Measurements from ENCODE around the gene PSMD10. TPM values are rescaled to one million over a fixed set of nuclear protein-coding genes. Genes with fewer than 3 reads are reported as not detected.

The PSMD10 gene
- total RNA-seq, 1 donor from 2014 or later, result 84.7 TPM

DNA sequence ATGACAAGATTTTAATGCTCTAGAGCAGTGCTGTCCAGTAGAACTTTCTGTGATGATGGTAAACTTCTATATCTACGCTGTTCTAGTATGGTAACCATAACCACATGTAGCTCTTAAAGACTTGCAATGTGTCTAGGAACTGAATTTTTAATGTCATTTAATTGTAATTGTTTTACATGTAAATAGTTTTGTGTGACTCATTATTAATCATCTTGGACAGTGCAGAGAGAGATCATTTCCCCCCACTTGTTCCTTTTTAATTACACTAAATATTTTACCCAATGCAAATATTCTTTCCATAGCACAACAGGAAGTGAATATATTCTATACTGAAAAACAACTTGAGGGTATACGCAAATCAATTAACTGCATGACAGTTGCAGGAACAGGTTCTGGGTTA is 6.0 kb upstream of the PSMD10 start:
- no peaks in the 10 kb centered on the region for H3K9me3 Mint-ChIP-seq (ENCODE audit: low read depth)
- no peak overlapping the region for H3K27ac Mint-ChIP-seq
- no peak overlapping the region for H3K4me3 Mint-ChIP-seq (ENCODE audit: low read depth)
- H3K27me3 Mint-ChIP-seq, result no peaks in the 10 kb centered on the region
- TF ChIP-seq, protein P1, sequence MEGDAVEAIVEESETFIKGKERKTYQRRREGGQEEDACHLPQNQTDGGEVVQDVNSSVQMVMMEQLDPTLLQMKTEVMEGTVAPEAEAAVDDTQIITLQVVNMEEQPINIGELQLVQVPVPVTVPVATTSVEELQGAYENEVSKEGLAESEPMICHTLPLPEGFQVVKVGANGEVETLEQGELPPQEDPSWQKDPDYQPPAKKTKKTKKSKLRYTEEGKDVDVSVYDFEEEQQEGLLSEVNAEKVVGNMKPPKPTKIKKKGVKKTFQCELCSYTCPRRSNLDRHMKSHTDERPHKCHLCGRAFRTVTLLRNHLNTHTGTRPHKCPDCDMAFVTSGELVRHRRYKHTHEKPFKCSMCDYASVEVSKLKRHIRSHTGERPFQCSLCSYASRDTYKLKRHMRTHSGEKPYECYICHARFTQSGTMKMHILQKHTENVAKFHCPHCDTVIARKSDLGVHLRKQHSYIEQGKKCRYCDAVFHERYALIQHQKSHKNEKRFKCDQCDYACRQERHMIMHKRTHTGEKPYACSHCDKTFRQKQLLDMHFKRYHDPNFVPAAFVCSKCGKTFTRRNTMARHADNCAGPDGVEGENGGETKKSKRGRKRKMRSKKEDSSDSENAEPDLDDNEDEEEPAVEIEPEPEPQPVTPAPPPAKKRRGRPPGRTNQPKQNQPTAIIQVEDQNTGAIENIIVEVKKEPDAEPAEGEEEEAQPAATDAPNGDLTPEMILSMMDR (IDR thresholded peaks at IDR 0.05; ENCODE audit: unreplicated experiment), result no peak
- H3K4me1 Mint-ChIP-seq (ENCODE audit: low read depth), result peaks cover 3% of the 10 kb centered on the region
- no peaks in the 10 kb centered on the region for H3K36me3 Mint-ChIP-seq (ENCODE audit: insufficient read depth)
- no peak for DNase-seq (ENCODE audit: low spot score, unreplicated experiment)

DNA sequence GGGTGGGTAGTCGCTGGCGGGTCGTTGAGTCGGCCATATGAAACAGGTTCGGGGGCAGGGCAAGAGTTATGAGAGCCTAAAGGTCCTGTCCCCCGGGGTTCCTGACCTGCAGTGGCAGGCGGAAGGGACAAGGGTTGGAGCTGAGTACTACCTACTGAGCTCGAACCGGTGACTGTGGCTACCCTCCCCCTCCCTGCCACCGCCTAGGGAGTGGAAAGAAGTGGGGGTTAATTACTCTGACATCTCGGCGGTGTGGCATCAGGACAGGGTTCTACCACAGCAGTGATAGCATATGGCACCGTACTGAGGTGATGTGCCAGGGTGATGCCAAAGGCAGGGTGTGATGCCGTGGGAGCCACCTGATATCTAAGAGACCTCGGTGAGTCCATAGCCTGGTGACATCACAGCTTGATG is 543 bp upstream of the PSMD10 start:
- H3K4me1 Mint-ChIP-seq (ENCODE audit: low read depth), result peaks cover 10% of the 10 kb centered on the region
- DNase-seq (ENCODE audit: low spot score, unreplicated experiment), result no peak
- H3K36me3 Mint-ChIP-seq (ENCODE audit: insufficient read depth), result no peaks in the 10 kb centered on the region
- TF ChIP-seq, protein P1 (IDR thresholded peaks at IDR 0.05; ENCODE audit: unreplicated experiment), result no peak
- no peaks in the 10 kb centered on the region for H3K9me3 Mint-ChIP-seq (ENCODE audit: low read depth)
- H3K4me3 Mint-ChIP-seq (ENCODE audit: low read depth), result no peak overlapping the region
- H3K27me3 Mint-ChIP-seq, result no peaks in the 10 kb centered on the region
- H3K27ac Mint-ChIP-seq, result no peak overlapping the region

DNA sequence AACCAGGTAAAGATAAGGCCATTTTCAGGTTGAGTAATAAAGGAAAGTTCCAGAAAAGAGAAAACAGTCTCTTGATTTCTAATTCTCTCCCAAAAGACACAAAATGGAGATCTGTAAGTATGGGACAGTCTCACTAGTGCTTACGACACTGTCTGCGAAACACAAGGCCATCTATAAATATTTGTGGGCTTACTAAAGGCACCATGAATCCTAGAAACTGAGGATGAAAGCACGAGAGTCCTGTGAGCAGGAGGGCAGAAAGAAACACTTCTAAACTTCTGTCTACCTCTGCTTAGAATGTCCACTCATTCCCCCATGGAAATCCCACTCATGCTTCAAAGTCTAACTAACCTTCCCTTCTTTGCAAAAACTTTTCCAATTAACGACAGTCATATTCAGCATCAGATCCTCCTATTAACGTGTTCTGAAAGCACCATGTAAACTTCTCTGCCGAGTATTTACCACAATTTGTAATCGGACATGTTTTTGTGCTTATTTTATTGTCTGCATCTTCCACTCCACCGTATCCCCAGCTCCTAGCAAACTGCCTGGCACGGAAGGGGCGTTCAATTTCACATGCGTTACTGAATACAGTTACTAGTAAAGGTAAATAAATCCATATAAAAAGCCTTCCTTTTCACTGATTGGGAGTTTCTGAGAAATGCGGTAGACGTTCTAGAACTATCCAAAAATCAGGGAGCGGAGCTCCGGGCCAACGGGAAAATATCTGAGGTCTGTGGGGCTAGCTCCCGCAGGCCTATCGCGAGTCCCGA is 665 bp downstream of the PSMD10 start:
- Mint-ChIP-seq H3K4me3 (ENCODE audit: low read depth) (no peak overlapping the region), H3K27ac (no peak overlapping the region), H3K36me3 (ENCODE audit: insufficient read depth) (peaks cover 4% of the 10 kb centered on the region), H3K9me3 (ENCODE audit: low read depth) (no peaks in the 10 kb centered on the region), H3K4me1 (ENCODE audit: low read depth) (peaks cover 10% of the 10 kb centered on the region), H3K27me3 (no peaks in the 10 kb centered on the region)
- TF ChIP-seq, protein P1 (IDR thresholded peaks at IDR 0.05; ENCODE audit: unreplicated experiment), result no peak
- DNase-seq (ENCODE audit: low spot score, unreplicated experiment), result no peak

DNA sequence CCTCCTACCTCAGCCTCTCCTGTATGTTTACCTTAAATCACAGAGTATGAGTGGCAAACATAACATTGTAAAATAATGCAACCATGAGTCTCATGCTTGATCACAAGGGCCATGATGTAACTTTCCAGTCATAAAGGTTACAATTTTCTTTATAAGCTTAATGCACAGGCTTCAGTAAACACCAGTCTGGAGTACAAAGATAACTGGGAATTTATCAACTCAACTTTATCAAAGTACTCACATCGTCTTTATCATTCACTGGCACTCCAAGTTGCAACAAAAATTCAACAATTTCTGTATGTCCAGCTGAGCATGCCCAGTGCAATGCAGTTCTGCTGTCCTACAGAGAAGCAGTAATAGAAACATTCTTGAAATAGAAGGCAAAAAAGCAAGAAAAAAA is 2.8 kb downstream of the PSMD10 start:
- Mint-ChIP-seq H3K36me3 (ENCODE audit: insufficient read depth) (peaks cover 12% of the 10 kb centered on the region), H3K4me1 (ENCODE audit: low read depth) (peaks cover 10% of the 10 kb centered on the region), H3K27me3 (no peaks in the 10 kb centered on the region), H3K27ac (peak overlapping the region; percentile 7), H3K9me3 (ENCODE audit: low read depth) (no peaks in the 10 kb centered on the region), H3K4me3 (ENCODE audit: low read depth) (no peak overlapping the region)
- no peak for DNase-seq (ENCODE audit: low spot score, unreplicated experiment)
- TF ChIP-seq, protein P1 (IDR thresholded peaks at IDR 0.05; ENCODE audit: unreplicated experiment), result no peak

DNA sequence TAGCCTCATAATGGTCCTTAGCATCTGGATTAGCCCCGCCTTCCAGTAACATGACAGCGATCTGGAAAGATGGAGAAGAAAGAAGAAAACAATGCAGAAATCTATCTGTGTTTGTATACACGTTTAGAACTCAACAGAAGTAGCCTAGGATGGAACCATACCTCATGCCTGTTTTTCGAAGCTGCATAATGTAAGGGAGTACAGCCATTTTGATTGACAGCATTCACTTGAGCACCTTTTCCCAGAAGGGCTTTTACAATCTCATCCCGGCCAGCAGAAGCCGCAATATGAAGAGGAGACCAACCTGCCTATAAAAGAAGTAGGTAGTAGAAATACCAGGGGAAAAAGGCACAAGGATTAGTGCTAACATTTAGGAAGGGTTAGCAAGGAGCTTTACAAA is 3.5 kb downstream of the PSMD10 start:
- Mint-ChIP-seq H3K4me3 (ENCODE audit: low read depth) (no peak overlapping the region), H3K27me3 (no peaks in the 10 kb centered on the region), H3K9me3 (ENCODE audit: low read depth) (no peaks in the 10 kb centered on the region), H3K27ac (no peak overlapping the region), H3K4me1 (ENCODE audit: low read depth) (peaks cover 10% of the 10 kb centered on the region), H3K36me3 (ENCODE audit: insufficient read depth) (peaks cover 12% of the 10 kb centered on the region)
- TF ChIP-seq, protein P1 (IDR thresholded peaks at IDR 0.05; ENCODE audit: unreplicated experiment), result no peak
- no peak for DNase-seq (ENCODE audit: low spot score, unreplicated experiment)

Data from progenitor cell of endocrine pancreas (in vitro differentiated cells).